ENCODE measurements around the gene TMEM169.

DNA sequence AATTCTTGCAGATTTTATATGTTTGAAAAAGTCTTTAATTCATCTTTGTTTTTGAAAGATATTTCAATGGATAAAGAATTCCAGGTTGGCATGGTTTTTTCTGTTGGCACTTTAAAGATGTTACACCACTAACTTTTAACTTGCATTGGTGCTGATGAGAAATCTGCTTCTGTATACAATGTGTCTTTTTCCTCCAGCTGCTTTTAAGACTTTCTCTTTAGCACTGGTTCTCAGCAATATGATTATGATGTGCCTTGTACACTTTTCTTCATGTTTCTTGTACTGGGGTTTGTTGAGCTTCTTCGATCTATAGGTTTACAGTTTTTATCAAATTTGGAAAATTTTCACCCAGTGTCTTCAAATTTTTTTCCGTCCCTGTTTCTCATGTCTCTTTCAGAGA is 29.3 kb upstream of the TMEM169 start:
- TF ChIP-seq, protein P1, sequence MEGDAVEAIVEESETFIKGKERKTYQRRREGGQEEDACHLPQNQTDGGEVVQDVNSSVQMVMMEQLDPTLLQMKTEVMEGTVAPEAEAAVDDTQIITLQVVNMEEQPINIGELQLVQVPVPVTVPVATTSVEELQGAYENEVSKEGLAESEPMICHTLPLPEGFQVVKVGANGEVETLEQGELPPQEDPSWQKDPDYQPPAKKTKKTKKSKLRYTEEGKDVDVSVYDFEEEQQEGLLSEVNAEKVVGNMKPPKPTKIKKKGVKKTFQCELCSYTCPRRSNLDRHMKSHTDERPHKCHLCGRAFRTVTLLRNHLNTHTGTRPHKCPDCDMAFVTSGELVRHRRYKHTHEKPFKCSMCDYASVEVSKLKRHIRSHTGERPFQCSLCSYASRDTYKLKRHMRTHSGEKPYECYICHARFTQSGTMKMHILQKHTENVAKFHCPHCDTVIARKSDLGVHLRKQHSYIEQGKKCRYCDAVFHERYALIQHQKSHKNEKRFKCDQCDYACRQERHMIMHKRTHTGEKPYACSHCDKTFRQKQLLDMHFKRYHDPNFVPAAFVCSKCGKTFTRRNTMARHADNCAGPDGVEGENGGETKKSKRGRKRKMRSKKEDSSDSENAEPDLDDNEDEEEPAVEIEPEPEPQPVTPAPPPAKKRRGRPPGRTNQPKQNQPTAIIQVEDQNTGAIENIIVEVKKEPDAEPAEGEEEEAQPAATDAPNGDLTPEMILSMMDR (conservative IDR thresholded peaks at IDR 0.05 in 1 of 2, IDR thresholded peaks at IDR 0.05 in 1 of 2; ENCODE audit: extremely low read depth in 1 of 2, insufficient read depth in 1 of 2, low read depth in 1 of 2, low read length in 2 of 2): no peak
- no peak for TF ChIP-seq EZH2 (IDR thresholded peaks at IDR 0.05; ENCODE audit: borderline replicate concordance, low read length)

Data from mammary epithelial cell (primary cell).